ENCODE measurements around the gene MKRN2OS. TPM values are rescaled to one million over a fixed set of nuclear protein-coding genes. Genes with fewer than 3 reads are reported as not detected.

MKRN2OS gene
- total RNA-seq, 4 donors from 2014 or later = not detected

- Histone ChIP-seq H3K27me3 (no peaks in the 10 kb centered on the region), H3K36me3 (no peaks in the 10 kb centered on the region), H3K4me3 (no peak overlapping the region), H3K9me3 (no peaks in the 10 kb centered on the region), H3K27ac (no peak overlapping the region), H3K4me1 (no peaks in the 10 kb centered on the region)
- TF ChIP-seq POLR2A (IDR thresholded peaks at IDR 0.05) (no peak), CTCF (IDR thresholded peaks at IDR 0.05) (no peak)
- intact Hi-C loops (cut with DNase I; ENCODE audit: low total_unique reads) = no loop called here
- DNase-seq = no peak
Measured at GRCh38 chr3:12583280-12583679, 38.0 kb upstream of the MKRN2OS start.

DNA sequence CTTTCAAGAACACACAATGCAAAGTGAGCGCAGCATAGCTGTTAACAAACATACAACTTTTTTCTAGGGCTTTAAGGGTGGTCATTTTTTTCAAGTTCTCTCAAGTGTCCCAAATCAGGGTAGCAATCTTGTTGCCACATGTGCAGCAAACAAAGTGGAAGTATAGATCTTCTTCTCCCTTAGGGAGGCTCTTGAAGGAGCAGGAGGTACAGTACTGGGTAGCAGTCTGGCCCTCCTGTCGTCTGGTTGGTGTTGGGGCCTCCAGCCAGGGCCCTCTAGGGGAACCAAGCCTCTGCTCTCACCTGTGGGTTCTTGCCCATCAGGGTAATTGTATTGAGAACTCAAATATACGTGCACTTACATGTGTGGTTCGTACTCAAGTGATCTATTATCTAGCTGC is 37.4 kb upstream of the MKRN2OS start:
- Histone ChIP-seq H3K4me1 (no peaks in the 10 kb centered on the region), H3K4me3 (no peak overlapping the region), H3K27me3 (no peaks in the 10 kb centered on the region), H3K9me3 (no peaks in the 10 kb centered on the region), H3K36me3 (no peaks in the 10 kb centered on the region), H3K27ac (no peak overlapping the region)
- TF ChIP-seq POLR2A (IDR thresholded peaks at IDR 0.05) = no peak
- TF ChIP-seq CTCF (IDR thresholded peaks at IDR 0.05) = no peak
- intact Hi-C loops (cut with DNase I; ENCODE audit: low total_unique reads) = no loop called here
- no peak for DNase-seq

GRCh38 chr3:12579905-12580304 is 34.6 kb upstream of the MKRN2OS start:
- Histone ChIP-seq H3K27ac (no peak overlapping the region), H3K9me3 (no peaks in the 10 kb centered on the region), H3K27me3 (no peaks in the 10 kb centered on the region), H3K4me3 (no peak overlapping the region), H3K4me1 (no peaks in the 10 kb centered on the region), H3K36me3 (no peaks in the 10 kb centered on the region)
- TF ChIP-seq POLR2A (IDR thresholded peaks at IDR 0.05) (no peak), CTCF (IDR thresholded peaks at IDR 0.05) (no peak)
- intact Hi-C loops (cut with DNase I; ENCODE audit: low total_unique reads) = no loop called here
- no peak for DNase-seq

GRCh38 chr3:12579456-12579855 is 34.2 kb upstream of the MKRN2OS start:
- H3K36me3 ChIP-seq = no peaks in the 10 kb centered on the region
- intact Hi-C loops (cut with DNase I; ENCODE audit: low total_unique reads) = no loop called here
- no peak overlapping the region for H3K4me3 ChIP-seq
- DNase-seq = no peak
- H3K27me3 ChIP-seq = no peaks in the 10 kb centered on the region
- TF ChIP-seq CTCF (IDR thresholded peaks at IDR 0.05) = no peak
- TF ChIP-seq POLR2A (IDR thresholded peaks at IDR 0.05) = no peak
- no peak overlapping the region for H3K27ac ChIP-seq
- H3K9me3 ChIP-seq = no peaks in the 10 kb centered on the region
- no peaks in the 10 kb centered on the region for H3K4me1 ChIP-seq

GRCh38 chr3:12578742-12579141 is 33.4 kb upstream of the MKRN2OS start:
- H3K4me1 ChIP-seq = no peaks in the 10 kb centered on the region
- no peaks in the 10 kb centered on the region for H3K9me3 ChIP-seq
- H3K4me3 ChIP-seq = no peak overlapping the region
- intact Hi-C loops (cut with DNase I; ENCODE audit: low total_unique reads) = no loop called here
- no peak for DNase-seq
- H3K36me3 ChIP-seq = no peaks in the 10 kb centered on the region
- H3K27me3 ChIP-seq = no peaks in the 10 kb centered on the region
- no peak for TF ChIP-seq POLR2A (IDR thresholded peaks at IDR 0.05)
- no peak for TF ChIP-seq CTCF (IDR thresholded peaks at IDR 0.05)
- H3K27ac ChIP-seq = no peak overlapping the region
